Suprapubic skin (tissue), 4 donors: ENCODE data around the gene SLIT1.

Experiments used
- EP300 ChIP-seq: sonication (generic); formaldehyde crosslinking; IDR thresholded peaks from one replicate; pipeline ENCODE4 v1.6.1; 2017; ENCODE audit warnings: antibody characterized with exemption
- POLR2A ChIP-seq, 2 donors: fragments of 450-650 bp; IDR thresholded peaks; one replicate each; pipeline ENCODE4 v1.6.1; 2017; ENCODE audit warnings: antibody characterized with exemption in 2 of 2, mild to moderate bottlenecking in 2 of 2, moderate library complexity in 2 of 2
- POLR2AphosphoS5 ChIP-seq, 3 donors: sonication (generic); formaldehyde crosslinking; IDR thresholded peaks; one replicate each; pipeline ENCODE4 v1.6.1; 2017; ENCODE audit warnings: antibody characterized with exemption in 3 of 3
- TF ChIP-seq, protein P1 (sequence below), 2 donors: fragments of 200-600 bp in 1 of 2; fragments of 450-650 bp in 1 of 2; sonication (generic) in 1 of 2; IDR thresholded peaks; one replicate each; pipeline ENCODE4 v1.5.1; 2016 to 2019; ENCODE audit warnings: antibody characterized with exemption in 2 of 2, mild to moderate bottlenecking in 1 of 2, moderate library complexity in 1 of 2

GRCh38 chr10:97174276-97174775, 11.4 kb downstream of the SLIT1 start:
- TF ChIP-seq, protein P1, sequence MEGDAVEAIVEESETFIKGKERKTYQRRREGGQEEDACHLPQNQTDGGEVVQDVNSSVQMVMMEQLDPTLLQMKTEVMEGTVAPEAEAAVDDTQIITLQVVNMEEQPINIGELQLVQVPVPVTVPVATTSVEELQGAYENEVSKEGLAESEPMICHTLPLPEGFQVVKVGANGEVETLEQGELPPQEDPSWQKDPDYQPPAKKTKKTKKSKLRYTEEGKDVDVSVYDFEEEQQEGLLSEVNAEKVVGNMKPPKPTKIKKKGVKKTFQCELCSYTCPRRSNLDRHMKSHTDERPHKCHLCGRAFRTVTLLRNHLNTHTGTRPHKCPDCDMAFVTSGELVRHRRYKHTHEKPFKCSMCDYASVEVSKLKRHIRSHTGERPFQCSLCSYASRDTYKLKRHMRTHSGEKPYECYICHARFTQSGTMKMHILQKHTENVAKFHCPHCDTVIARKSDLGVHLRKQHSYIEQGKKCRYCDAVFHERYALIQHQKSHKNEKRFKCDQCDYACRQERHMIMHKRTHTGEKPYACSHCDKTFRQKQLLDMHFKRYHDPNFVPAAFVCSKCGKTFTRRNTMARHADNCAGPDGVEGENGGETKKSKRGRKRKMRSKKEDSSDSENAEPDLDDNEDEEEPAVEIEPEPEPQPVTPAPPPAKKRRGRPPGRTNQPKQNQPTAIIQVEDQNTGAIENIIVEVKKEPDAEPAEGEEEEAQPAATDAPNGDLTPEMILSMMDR (IDR thresholded peaks at IDR 0.05), result no peak
- TF ChIP-seq POLR2A (IDR thresholded peaks at IDR 0.05) (no peak), EP300 (no peak), POLR2AphosphoS5 (IDR thresholded peaks at IDR 0.05) (no peak)
